Measurements from ENCODE around the gene TMEM242.
A peak's percentile ranks its signal among the peaks of the same experiment; 100 is the strongest.

The TMEM242 gene

GRCh38 chr6:157245436-157245835 lies 77.9 kb downstream of the TMEM242 start:
- ChIA-PET CTCF (interaction anchor here (0.6 to 1.3 kb wide), 4 partner anchors 10 to 511 kb away, joined by 3 to 4 read pairs (median 4); no protein-coding TSS in a partner anchor), POLR2A (interaction anchor here (0.7 kb wide), 1 partner anchor 9 kb away, joined by 3 read pairs; no protein-coding TSS in a partner anchor)
- no peak for TF ChIP-seq ZNF335 (tag by site-specific recombination; conservative IDR thresholded peaks at IDR 0.05)
- no peak for TF ChIP-seq ZNF169 (tag by site-specific recombination; IDR thresholded peaks at IDR 0.05)
- no peak for TF ChIP-seq ATF2 (tag by site-specific recombination; IDR thresholded peaks at IDR 0.05; ENCODE audit: low read depth)
- no peak for TF ChIP-seq ZBTB44 (tag by site-specific recombination; IDR thresholded peaks at IDR 0.05)
- TF ChIP-seq ZBTB17 (tag by site-specific recombination; IDR thresholded peaks at IDR 0.05), result no peak
- no peak for TF ChIP-seq ZNF423 (tag by site-specific recombination; IDR thresholded peaks at IDR 0.05)
- no peak for TF ChIP-seq ZNF19 (tag by site-specific recombination; IDR thresholded peaks at IDR 0.05; ENCODE audit: low read depth)
- no peak for TF ChIP-seq ZBTB48 (tag by site-specific recombination; IDR thresholded peaks at IDR 0.05)
- TF ChIP-seq ZXDB (tag by site-specific recombination; IDR thresholded peaks at IDR 0.05), result no peak
- Histone ChIP-seq H3K9me3 (ENCODE audit: control insufficient read depth, insufficient read depth, low read depth, low read length) (no peaks in the 10 kb centered on the region), H3K4me1 (ENCODE audit: control insufficient read depth, insufficient read depth, low read length) (peaks cover 4% of the 10 kb centered on the region; the same call in 1 of the 2 replicates), H3K36me3 (ENCODE audit: control insufficient read depth in 2 of 2, insufficient read depth in 1 of 2, low read length in 2 of 2) (no peaks in the 10 kb centered on the region), H3K4me3 (ENCODE audit: low read depth, low read length) (no peak overlapping the region), H3K27ac (ENCODE audit: extremely low read depth, low read depth, low read length) (no peak overlapping the region)

GRCh38 chr6:157244780-157245179 lies 78.5 kb downstream of the TMEM242 start:
- Histone ChIP-seq H3K27ac (ENCODE audit: extremely low read depth, low read depth, low read length) (no peak overlapping the region), H3K4me3 (ENCODE audit: low read depth, low read length) (no peak overlapping the region), H3K9me3 (ENCODE audit: control insufficient read depth, insufficient read depth, low read depth, low read length) (no peaks in the 10 kb centered on the region), H3K36me3 (ENCODE audit: control insufficient read depth in 2 of 2, insufficient read depth in 1 of 2, low read length in 2 of 2) (no peaks in the 10 kb centered on the region), H3K4me1 (ENCODE audit: control insufficient read depth, insufficient read depth, low read length) (peaks cover 8% of the 10 kb centered on the region; the same call in 1 of the 2 replicates)
- TF ChIP-seq ZBTB6 (tag by site-specific recombination; IDR thresholded peaks at IDR 0.05), result no peak
- no peak for TF ChIP-seq ZNF530 (tag by site-specific recombination; IDR thresholded peaks at IDR 0.05; ENCODE audit: low read depth)
- no peak for TF ChIP-seq ZNF175 (tag by site-specific recombination; IDR thresholded peaks at IDR 0.05)
- no peak for TF ChIP-seq HOXC10 (CRISPR knock-in tag; IDR thresholded peaks at IDR 0.05)
- no peak for TF ChIP-seq ZNF223 (tag by site-specific recombination; IDR thresholded peaks at IDR 0.05)
- ChIA-PET CTCF (interaction anchor here (0.5 to 1.3 kb wide), 3 partner anchors 9 to 205 kb away, joined by 3 to 5 read pairs (median 4); no protein-coding TSS in a partner anchor), POLR2A (interaction anchor here (0.6 to 0.7 kb wide), 3 partner anchors 10 to 480 kb away, joined by 3 to 5 read pairs (median 3); no protein-coding TSS in a partner anchor)

- ChIA-PET POLR2A (no interaction called here), CTCF (no interaction called here)
- Histone ChIP-seq H3K4me3 (ENCODE audit: low read depth, low read length) (no peak overlapping the region), H3K4me1 (ENCODE audit: control insufficient read depth, insufficient read depth, low read length) (peaks cover 8% of the 10 kb centered on the region; the same call in 1 of the 2 replicates), H3K36me3 (ENCODE audit: control insufficient read depth in 2 of 2, insufficient read depth in 1 of 2, low read length in 2 of 2) (no peaks in the 10 kb centered on the region), H3K9me3 (ENCODE audit: control insufficient read depth, insufficient read depth, low read depth, low read length) (no peaks in the 10 kb centered on the region), H3K27ac (ENCODE audit: extremely low read depth, low read depth, low read length) (no peak overlapping the region)
- TF ChIP-seq PRDM6 (tag by site-specific recombination; IDR thresholded peaks at IDR 0.05) (0 out of 2 replicates have a peak, but pooled peaks have one; percentile 35), ZNF561 (tag by site-specific recombination; IDR thresholded peaks at IDR 0.05; ENCODE audit: borderline replicate concordance) (0 out of 2 replicates have a peak, but pooled peaks have one; percentile 34), KLF9 (tag by site-specific recombination; IDR thresholded peaks at IDR 0.05; ENCODE audit: low read depth) (no peak)
Measured at GRCh38 chr6:157244175-157244574, 79.1 kb downstream of the TMEM242 start.
